ENCODE results near the gene PMM2.

GRCh38 chr16:8886593-8887430, 89.2 kb downstream of the PMM2 start:
- TF ChIP-seq POLR2A (IDR thresholded peaks at IDR 0.05) (no peak), CTCF (IDR thresholded peaks at IDR 0.05) (no peak)

Measured in adrenal gland (tissue), 5 donors.